ENCODE results near the gene HS3ST5.
"Not testable (repeated sequence)": the region's sequence is repeated elsewhere in the genome, so short reads cannot be mapped to it uniquely, and the experiment has no call there.

HS3ST5 gene

DNA sequence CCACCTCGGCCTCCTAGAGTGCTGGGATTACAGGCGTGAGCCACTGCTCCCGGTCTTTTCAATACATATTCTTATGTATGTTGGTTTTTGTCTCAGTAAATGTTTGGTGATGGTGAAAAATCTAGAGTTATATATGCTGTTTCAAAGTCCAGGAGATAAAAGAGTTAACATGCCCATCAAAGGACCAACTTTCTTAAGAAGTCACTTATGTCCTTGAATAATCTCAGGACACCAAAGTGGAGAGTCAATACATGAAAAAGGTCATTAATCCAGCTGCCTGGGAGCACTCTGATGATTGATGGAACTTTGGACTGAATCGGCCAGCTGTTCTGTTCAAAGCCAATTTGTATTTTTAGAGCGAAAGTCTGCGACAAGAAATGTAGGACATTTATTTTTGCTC lies 312.1 kb downstream of the HS3ST5 start:
- no peak overlapping the region for H2AFZ ChIP-seq (ENCODE audit: low read depth, low read length, severe bottlenecking)
- H4K20me1 ChIP-seq (ENCODE audit: low read depth, low read length), result no peaks in the 10 kb centered on the region
- H3K9me2 ChIP-seq (replicated peaks; ENCODE audit: insufficient read depth, low read length), result no peaks in the 10 kb centered on the region
- H3K36me3 ChIP-seq (ENCODE audit: low read length), result no peaks in the 10 kb centered on the region
- no peaks in the 10 kb centered on the region for H3K9me3 ChIP-seq (ENCODE audit: insufficient read depth, low read length)
- no peaks in the 10 kb centered on the region for H3K27me3 ChIP-seq (ENCODE audit: low read length)
- no peaks in the 10 kb centered on the region for H3F3A ChIP-seq (ENCODE audit: insufficient read depth)
- H3K4me2 ChIP-seq (ENCODE audit: low read depth, low read length, poor library complexity, severe bottlenecking), result no peak overlapping the region
- H3K27ac ChIP-seq (ENCODE audit: low read depth, low read length), result no peak overlapping the region
- TF ChIP-seq EZH2phosphoT487 (conservative IDR thresholded peaks at IDR 0.05; ENCODE audit: low read length), result no peak
- TF ChIP-seq, protein P1, sequence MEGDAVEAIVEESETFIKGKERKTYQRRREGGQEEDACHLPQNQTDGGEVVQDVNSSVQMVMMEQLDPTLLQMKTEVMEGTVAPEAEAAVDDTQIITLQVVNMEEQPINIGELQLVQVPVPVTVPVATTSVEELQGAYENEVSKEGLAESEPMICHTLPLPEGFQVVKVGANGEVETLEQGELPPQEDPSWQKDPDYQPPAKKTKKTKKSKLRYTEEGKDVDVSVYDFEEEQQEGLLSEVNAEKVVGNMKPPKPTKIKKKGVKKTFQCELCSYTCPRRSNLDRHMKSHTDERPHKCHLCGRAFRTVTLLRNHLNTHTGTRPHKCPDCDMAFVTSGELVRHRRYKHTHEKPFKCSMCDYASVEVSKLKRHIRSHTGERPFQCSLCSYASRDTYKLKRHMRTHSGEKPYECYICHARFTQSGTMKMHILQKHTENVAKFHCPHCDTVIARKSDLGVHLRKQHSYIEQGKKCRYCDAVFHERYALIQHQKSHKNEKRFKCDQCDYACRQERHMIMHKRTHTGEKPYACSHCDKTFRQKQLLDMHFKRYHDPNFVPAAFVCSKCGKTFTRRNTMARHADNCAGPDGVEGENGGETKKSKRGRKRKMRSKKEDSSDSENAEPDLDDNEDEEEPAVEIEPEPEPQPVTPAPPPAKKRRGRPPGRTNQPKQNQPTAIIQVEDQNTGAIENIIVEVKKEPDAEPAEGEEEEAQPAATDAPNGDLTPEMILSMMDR (IDR thresholded peaks at IDR 0.05; ENCODE audit: insufficient read depth, low read length, poor library complexity, severe bottlenecking), result no peak
- H3K4me3 ChIP-seq (ENCODE audit: insufficient read depth, low read length, poor library complexity, severe bottlenecking), result no peak overlapping the region
- no peak overlapping the region for H3K9ac ChIP-seq (ENCODE audit: low read length)
- no peaks in the 10 kb centered on the region for H3K79me2 ChIP-seq (ENCODE audit: insufficient read depth, low read length)

DNA sequence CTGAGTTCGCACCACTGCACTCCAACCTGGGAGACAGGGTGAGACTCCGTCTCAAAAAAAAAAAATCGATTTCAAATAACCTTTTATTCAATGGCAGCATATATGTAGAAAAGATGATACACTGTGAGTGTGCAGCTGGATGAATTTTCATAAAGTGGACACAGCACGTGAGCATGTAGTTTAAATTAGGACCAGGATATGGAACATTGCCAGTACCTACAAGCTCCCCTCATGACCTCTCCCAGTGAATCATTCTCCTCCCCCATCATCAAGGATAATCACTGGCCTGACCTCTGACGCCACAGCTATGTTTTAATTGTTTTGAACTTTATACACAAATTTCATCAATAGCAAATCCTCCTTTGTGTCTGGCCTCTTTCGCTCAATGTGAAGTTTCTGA lies 318.1 kb downstream of the HS3ST5 start:
- no peaks in the 10 kb centered on the region for H3K36me3 ChIP-seq (ENCODE audit: low read length)
- H3K9ac ChIP-seq (ENCODE audit: low read length), result no peak overlapping the region
- no peak overlapping the region for H3K27ac ChIP-seq (ENCODE audit: low read depth, low read length)
- no peaks in the 10 kb centered on the region for H3F3A ChIP-seq (ENCODE audit: insufficient read depth)
- H3K4me2 ChIP-seq (ENCODE audit: low read depth, low read length, poor library complexity, severe bottlenecking), result no peak overlapping the region
- TF ChIP-seq, protein P1 (IDR thresholded peaks at IDR 0.05; ENCODE audit: insufficient read depth, low read length, poor library complexity, severe bottlenecking), result no peak
- no peak for TF ChIP-seq EZH2phosphoT487 (conservative IDR thresholded peaks at IDR 0.05; ENCODE audit: low read length)
- no peak overlapping the region for H2AFZ ChIP-seq (ENCODE audit: low read depth, low read length, severe bottlenecking)
- no peaks in the 10 kb centered on the region for H3K9me2 ChIP-seq (replicated peaks; ENCODE audit: insufficient read depth, low read length)
- H3K79me2 ChIP-seq (ENCODE audit: insufficient read depth, low read length), result no peaks in the 10 kb centered on the region
- H3K4me3 ChIP-seq (ENCODE audit: insufficient read depth, low read length, poor library complexity, severe bottlenecking), result no peak overlapping the region
- H3K9me3 ChIP-seq (ENCODE audit: insufficient read depth, low read length), result no peaks in the 10 kb centered on the region
- H4K20me1 ChIP-seq (ENCODE audit: low read depth, low read length), result no peaks in the 10 kb centered on the region
- H3K27me3 ChIP-seq (ENCODE audit: low read length), result no peaks in the 10 kb centered on the region

DNA sequence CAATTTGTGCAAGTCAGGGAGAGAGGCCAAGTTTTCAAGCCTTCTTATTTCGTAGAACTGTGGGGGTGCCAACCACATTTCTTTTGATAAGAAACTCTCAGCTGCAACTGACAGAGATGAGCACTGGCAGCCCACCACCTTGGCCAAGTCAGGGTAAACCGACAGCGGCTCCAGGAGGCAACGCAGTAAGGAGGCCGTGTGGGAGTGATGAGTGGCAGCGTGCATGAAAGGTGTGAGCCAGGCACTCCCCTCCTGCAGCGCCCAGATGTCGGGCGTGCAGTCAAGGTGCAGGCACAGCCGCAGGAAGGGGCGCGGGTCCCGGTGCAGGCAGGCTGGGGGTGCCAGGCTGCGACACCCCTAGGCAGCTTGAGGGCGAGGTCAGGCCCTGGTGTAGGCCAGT lies 322.6 kb downstream of the HS3ST5 start:
- Histone ChIP-seq H3K9ac (ENCODE audit: low read length) (no peak overlapping the region), H3K36me3 (ENCODE audit: low read length) (no peaks in the 10 kb centered on the region), H3K9me3 (ENCODE audit: insufficient read depth, low read length) (no peaks in the 10 kb centered on the region), H3K79me2 (ENCODE audit: insufficient read depth, low read length) (no peaks in the 10 kb centered on the region), H2AFZ (ENCODE audit: low read depth, low read length, severe bottlenecking) (no peak overlapping the region), H3K27me3 (ENCODE audit: low read length) (no peaks in the 10 kb centered on the region), H4K20me1 (ENCODE audit: low read depth, low read length) (no peaks in the 10 kb centered on the region), H3K27ac (ENCODE audit: low read depth, low read length) (no peak overlapping the region), H3F3A (ENCODE audit: insufficient read depth) (no peaks in the 10 kb centered on the region), H3K4me3 (ENCODE audit: insufficient read depth, low read length, poor library complexity, severe bottlenecking) (no peak overlapping the region), H3K9me2 (replicated peaks; ENCODE audit: insufficient read depth, low read length) (no peaks in the 10 kb centered on the region), H3K4me2 (ENCODE audit: low read depth, low read length, poor library complexity, severe bottlenecking) (no peak overlapping the region)
- TF ChIP-seq, protein P1 (IDR thresholded peaks at IDR 0.05; ENCODE audit: insufficient read depth, low read length, poor library complexity, severe bottlenecking), result no peak

DNA sequence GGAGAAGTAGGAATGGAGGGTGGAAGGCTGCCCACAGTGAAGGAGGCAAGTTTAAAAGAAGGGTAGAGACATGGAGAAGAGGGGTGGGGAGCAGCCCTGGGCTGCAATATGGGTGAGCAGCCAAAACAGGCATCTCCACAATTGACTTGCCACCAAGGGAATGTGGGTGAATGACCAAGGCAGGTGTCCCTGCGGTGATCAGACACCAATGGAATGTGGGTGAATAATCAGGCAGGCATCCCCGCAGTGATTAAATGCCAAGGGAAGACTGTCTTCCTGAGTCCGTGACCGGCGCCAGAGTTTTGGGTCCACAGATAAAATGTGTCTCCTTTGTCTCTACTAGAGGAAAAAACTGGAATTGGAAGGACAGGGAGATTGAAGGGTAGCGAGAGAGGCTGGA lies 325.7 kb downstream of the HS3ST5 start:
- not testable (repeated sequence) for H3K27ac ChIP-seq (ENCODE audit: low read depth, low read length); H3K27me3 ChIP-seq (ENCODE audit: low read length); H3K36me3 ChIP-seq (ENCODE audit: low read length); H3F3A ChIP-seq (ENCODE audit: insufficient read depth); H3K9ac ChIP-seq (ENCODE audit: low read length); H4K20me1 ChIP-seq (ENCODE audit: low read depth, low read length); H3K9me3 ChIP-seq (ENCODE audit: insufficient read depth, low read length); H2AFZ ChIP-seq (ENCODE audit: low read depth, low read length, severe bottlenecking); H3K4me3 ChIP-seq (ENCODE audit: insufficient read depth, low read length, poor library complexity, severe bottlenecking); H3K9me2 ChIP-seq (replicated peaks; ENCODE audit: insufficient read depth, low read length); H3K4me2 ChIP-seq (ENCODE audit: low read depth, low read length, poor library complexity, severe bottlenecking); H3K79me2 ChIP-seq (ENCODE audit: insufficient read depth, low read length)

DNA sequence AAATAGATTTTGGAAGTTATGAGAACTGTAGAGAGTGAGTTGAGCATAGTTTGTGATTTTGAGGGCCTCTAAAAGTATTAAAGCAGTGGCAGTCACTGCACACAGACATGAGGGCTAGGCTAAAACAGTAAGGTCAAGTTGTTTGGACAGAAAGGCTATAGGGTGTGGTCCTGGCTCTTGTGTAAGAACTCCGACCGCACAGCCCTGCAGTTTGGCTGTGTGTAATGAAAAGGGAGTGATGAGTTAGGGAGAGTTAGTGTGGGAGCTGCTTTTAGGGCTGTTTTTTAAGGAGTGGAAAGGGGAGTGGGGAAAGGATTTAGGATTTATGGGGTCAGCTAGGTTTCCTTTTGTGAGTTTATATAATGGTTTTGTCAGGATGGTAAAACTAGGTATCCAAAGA lies 328.7 kb downstream of the HS3ST5 start:
- H3F3A ChIP-seq (ENCODE audit: insufficient read depth); H3K27ac ChIP-seq (ENCODE audit: low read depth, low read length); H3K9me2 ChIP-seq (replicated peaks; ENCODE audit: insufficient read depth, low read length); H4K20me1 ChIP-seq (ENCODE audit: low read depth, low read length); H3K4me2 ChIP-seq (ENCODE audit: low read depth, low read length, poor library complexity, severe bottlenecking); H3K79me2 ChIP-seq (ENCODE audit: insufficient read depth, low read length); H3K36me3 ChIP-seq (ENCODE audit: low read length); H3K9me3 ChIP-seq (ENCODE audit: insufficient read depth, low read length); H3K9ac ChIP-seq (ENCODE audit: low read length); H3K4me3 ChIP-seq (ENCODE audit: insufficient read depth, low read length, poor library complexity, severe bottlenecking); H2AFZ ChIP-seq (ENCODE audit: low read depth, low read length, severe bottlenecking); H3K27me3 ChIP-seq (ENCODE audit: low read length): not testable (repeated sequence)

DNA sequence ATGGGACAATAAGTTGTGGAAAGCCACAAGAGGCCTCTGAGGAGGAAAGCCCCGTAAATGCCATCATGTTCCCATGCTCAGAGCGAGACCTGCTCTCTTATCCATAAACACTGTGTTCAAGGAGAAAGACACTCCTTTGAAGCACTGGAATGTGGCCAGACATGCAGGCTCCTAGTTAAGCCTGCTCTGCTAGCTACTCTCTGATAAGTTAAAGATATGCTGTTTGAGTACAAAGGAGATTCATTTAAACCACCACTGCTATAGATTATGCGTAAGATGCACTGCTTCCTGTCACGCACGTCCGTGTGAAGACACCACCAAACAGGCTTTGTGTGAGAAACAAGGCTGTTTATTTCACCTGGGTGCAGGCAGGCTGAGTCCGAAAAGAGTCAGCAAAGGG lies 331.3 kb downstream of the HS3ST5 start:
- not testable (repeated sequence) for H3K27me3 ChIP-seq (ENCODE audit: low read length); H3K9me3 ChIP-seq (ENCODE audit: insufficient read depth, low read length); H2AFZ ChIP-seq (ENCODE audit: low read depth, low read length, severe bottlenecking); H3K4me3 ChIP-seq (ENCODE audit: insufficient read depth, low read length, poor library complexity, severe bottlenecking); H3K79me2 ChIP-seq (ENCODE audit: insufficient read depth, low read length); H3K9ac ChIP-seq (ENCODE audit: low read length); H4K20me1 ChIP-seq (ENCODE audit: low read depth, low read length); H3F3A ChIP-seq (ENCODE audit: insufficient read depth); H3K27ac ChIP-seq (ENCODE audit: low read depth, low read length); H3K36me3 ChIP-seq (ENCODE audit: low read length); H3K4me2 ChIP-seq (ENCODE audit: low read depth, low read length, poor library complexity, severe bottlenecking); H3K9me2 ChIP-seq (replicated peaks; ENCODE audit: insufficient read depth, low read length)

Data from SU-DHL-6 (cell line).